Measurements from ENCODE around the gene PSG6. TPM values are rescaled to one million over a fixed set of nuclear protein-coding genes. Genes with fewer than 3 reads are reported as not detected.
"Not testable (repeated sequence)": the region's sequence is repeated elsewhere in the genome, so short reads cannot be mapped to it uniquely, and the experiment has no call there.

Gene PSG6
- total and polyA plus RNA-seq, 2 of the 4 experiments (the other 2 are of a cell fraction), result 0.18 TPM; not detected in 1

GRCh38 chr19:42854745-42855144 is 62.9 kb downstream of the PSG6 start:
- Histone ChIP-seq H3K4me1 (ENCODE audit: control insufficient read depth, insufficient read depth, low read length) (peaks cover 23% of the 10 kb centered on the region), H3K9me1 (ENCODE audit: insufficient read depth, low read length) (peaks cover 24% of the 10 kb centered on the region), H2BK20ac (ENCODE audit: low read depth, low read length) (0 out of 2 replicates have a peak overlapping the region, but pooled peaks have one; percentile 92), H4K8ac (ENCODE audit: low read depth in 2 of 2, low read length in 2 of 2) (0 out of 4 replicates have a peak overlapping the region, but pooled peaks of 1 of the 2 experiments have one; percentile 69)
- H3K4ac ChIP-seq (ENCODE audit: low read depth, low read length); H4K91ac ChIP-seq (ENCODE audit: insufficient read depth, low read depth, low read length); H3K36me3 ChIP-seq (ENCODE audit: control insufficient read depth, insufficient read depth, low read length); H3K27ac ChIP-seq (ENCODE audit: insufficient read depth, low read length); H3K14ac ChIP-seq (replicated peaks; ENCODE audit: low read depth, low read length); H3K56ac ChIP-seq (ENCODE audit: extremely low read depth, insufficient read depth, low read length); H3K9ac ChIP-seq (ENCODE audit: low read depth, low read length); in situ Hi-C loops (cut with MboI; ENCODE audit: low sequenced_read_pairs); H3K79me1 ChIP-seq (ENCODE audit: low read depth in 1 of 2, low read length in 2 of 2); H3K18ac ChIP-seq (ENCODE audit: low read depth, low read length); H3K9me3 ChIP-seq (ENCODE audit: control insufficient read depth, insufficient read depth, low read length); H3K4me2 ChIP-seq (ENCODE audit: low read depth, low read length); H3K27me3 ChIP-seq (ENCODE audit: control insufficient read depth, insufficient read depth, low read length); CTCF ChIA-PET; POLR2A ChIA-PET (ENCODE audit: unreplicated experiment); DNase-seq; H2AFZ ChIP-seq (replicated peaks; ENCODE audit: low read length, poor library complexity); BruUV-seq (replicated peaks); dilution Hi-C loops (cut with HindIII; ENCODE audit: low sequenced_read_pairs, unreplicated experiment); H2BK5ac ChIP-seq (ENCODE audit: low read depth, low read length, poor library complexity, severe bottlenecking); H2AK5ac ChIP-seq (ENCODE audit: low read depth, low read length); H2BK120ac ChIP-seq (ENCODE audit: low read depth, low read length); H2BK15ac ChIP-seq (ENCODE audit: low read depth, low read length); ATAC-seq (ENCODE audit: low read depth); H3K4me3 ChIP-seq (ENCODE audit: insufficient read depth, low read depth, low read length); H2AK9ac ChIP-seq (replicated peaks; ENCODE audit: low read depth, low read length, poor library complexity); intact Hi-C loops (cut with micrococcal nuclease); H3K23ac ChIP-seq (ENCODE audit: low read depth, low read length); H4K20me1 ChIP-seq (ENCODE audit: insufficient read depth, low read length); H4K5ac ChIP-seq (ENCODE audit: low read depth, low read length): not testable (repeated sequence)
- WGBS, 2 experiments (ENCODE audit: extremely low coverage in 2 of 2, insufficient read length in 1 of 2), result no CpG with 5 or more reads among the region's 3 CpGs
- peak; percentile 60 for TF ChIP-seq MAFK (IDR thresholded peaks at IDR 0.05; ENCODE audit: low read depth, low read length)

- H3K4ac ChIP-seq (ENCODE audit: low read depth, low read length), result peak overlapping the region; percentile 100
- H3K9ac ChIP-seq (ENCODE audit: low read depth, low read length), result peak overlapping the region; percentile 50; the same call in 1 of the 2 replicates
- peak overlapping the region; percentile 85 for H2AK9ac ChIP-seq (replicated peaks; ENCODE audit: low read depth, low read length, poor library complexity)
- H2AFZ ChIP-seq (replicated peaks; ENCODE audit: low read length, poor library complexity); CTCF ChIA-PET; POLR2A ChIA-PET (ENCODE audit: unreplicated experiment); H3K27me3 ChIP-seq (ENCODE audit: control insufficient read depth, insufficient read depth, low read length); H3K9me3 ChIP-seq (ENCODE audit: control insufficient read depth, insufficient read depth, low read length); H4K20me1 ChIP-seq (ENCODE audit: insufficient read depth, low read length); H3K79me1 ChIP-seq (ENCODE audit: low read depth in 1 of 2, low read length in 2 of 2); H3K4me2 ChIP-seq (ENCODE audit: low read depth, low read length); H3K4me3 ChIP-seq (ENCODE audit: insufficient read depth, low read depth, low read length); H3K36me3 ChIP-seq (ENCODE audit: control insufficient read depth, insufficient read depth, low read length); BruUV-seq (replicated peaks); intact Hi-C loops (cut with micrococcal nuclease); dilution Hi-C loops (cut with HindIII; ENCODE audit: low sequenced_read_pairs, unreplicated experiment); ATAC-seq (ENCODE audit: low read depth); in situ Hi-C loops (cut with MboI; ENCODE audit: low sequenced_read_pairs); DNase-seq: not testable (repeated sequence)
- peak overlapping the region; percentile 85 for H3K14ac ChIP-seq (replicated peaks; ENCODE audit: low read depth, low read length)
- no CpG with 5 or more reads among the region's 1 CpG for WGBS, 2 experiments (ENCODE audit: extremely low coverage in 2 of 2, insufficient read length in 1 of 2)
- H3K4me1 ChIP-seq (ENCODE audit: control insufficient read depth, insufficient read depth, low read length), result peaks cover 23% of the 10 kb centered on the region
- H2AK5ac ChIP-seq (ENCODE audit: low read depth, low read length), result peak overlapping the region; percentile 88
- peak overlapping the region; percentile 87 for H3K27ac ChIP-seq (ENCODE audit: insufficient read depth, low read length)
- peak overlapping the region; percentile 77; the same call in 1 of the 2 replicates for H3K23ac ChIP-seq (ENCODE audit: low read depth, low read length)
- H4K91ac ChIP-seq (ENCODE audit: insufficient read depth, low read depth, low read length), result peak overlapping the region; percentile 100
- H3K18ac ChIP-seq (ENCODE audit: low read depth, low read length), result peak overlapping the region; percentile 93
- peak overlapping the region; percentile 100 for H2BK120ac ChIP-seq (ENCODE audit: low read depth, low read length)
- peaks cover 24% of the 10 kb centered on the region for H3K9me1 ChIP-seq (ENCODE audit: insufficient read depth, low read length)
- peak overlapping the region; percentile 96 for H4K5ac ChIP-seq (ENCODE audit: low read depth, low read length)
- peak overlapping the region; percentile 81 to 99 for H4K8ac ChIP-seq (ENCODE audit: low read depth in 2 of 2, low read length in 2 of 2)
- peak overlapping the region; percentile 99; the same call in 2 of the 3 replicates for H2BK15ac ChIP-seq (ENCODE audit: low read depth, low read length)
- H3K56ac ChIP-seq (ENCODE audit: extremely low read depth, insufficient read depth, low read length), result 0 out of 2 replicates have a peak overlapping the region, but pooled peaks have one; percentile 35
- peak overlapping the region; percentile 100 for H2BK5ac ChIP-seq (ENCODE audit: low read depth, low read length, poor library complexity, severe bottlenecking)
- peak overlapping the region; percentile 100 for H2BK20ac ChIP-seq (ENCODE audit: low read depth, low read length)
These were observed 64.5 kb downstream of the PSG6 start for GRCh38 chr19:42853231-42853630.

Measured in IMR-90 (cell line).